HepG2 (cell line): ENCODE results near the gene RAB34. TPM values are rescaled to one million over a fixed set of nuclear protein-coding genes. Genes with fewer than 3 reads are reported as not detected.

Source experiments
- CERS6 ChIP-seq: sonication (generic); formaldehyde crosslinking; IDR thresholded peaks from 2 replicates; pipeline ENCODE4 v1.5.0; 2020; ENCODE audit warnings: missing genetic modification reagents
- CTCF ChIP-seq: sonication (generic); formaldehyde crosslinking; IDR thresholded peaks from 2 replicates; pipeline ENCODE4 v1.5.0; 2020; ENCODE audit warnings: mild to moderate bottlenecking, missing genetic modification reagents, moderate library complexity
- EED ChIP-seq: sonication (generic); formaldehyde crosslinking; IDR thresholded peaks from 2 replicates; pipeline ENCODE4 v1.5.0; 2020; ENCODE audit warnings: mild to moderate bottlenecking, missing genetic modification reagents
- FOSL1 ChIP-seq: sonication (generic); formaldehyde crosslinking; IDR thresholded peaks from 2 replicates; pipeline ENCODE4 v1.9.0; 2021; ENCODE audit warnings: missing genetic modification reagents, borderline replicate concordance
- HOXA3 ChIP-seq: sonication (generic); formaldehyde crosslinking; IDR thresholded peaks from 2 replicates; pipeline ENCODE4 v1.5.0; 2020; ENCODE audit warnings: missing genetic modification reagents
- KMT2B ChIP-seq: IDR thresholded peaks from 2 replicates; pipeline ENCODE4 v1.6.1; 2016; ENCODE audit warnings: missing genetic modification reagents, missing compliant biosample characterization
- MAFG ChIP-seq: sonication (generic); formaldehyde crosslinking; IDR thresholded peaks from 2 replicates; pipeline ENCODE4 v1.5.1; 2020; ENCODE audit warnings: mild to moderate bottlenecking, missing genetic modification reagents
- MTF1 ChIP-seq: sonication (generic); formaldehyde crosslinking; IDR thresholded peaks from 2 replicates; pipeline ENCODE4 v1.5.0; 2020; ENCODE audit warnings: missing genetic modification reagents
- STAT6 ChIP-seq: sonication (generic); formaldehyde crosslinking; IDR thresholded peaks from 2 replicates; pipeline ENCODE4 v1.4.0; 2020; ENCODE audit warnings: missing genetic modification reagents, mild to moderate bottlenecking, borderline replicate concordance
- ZBTB4 ChIP-seq: sonication (generic); formaldehyde crosslinking; IDR thresholded peaks from 2 replicates; pipeline ENCODE4 v1.4.0; 2020; ENCODE audit warnings: missing genetic modification reagents, mild to moderate bottlenecking, borderline replicate concordance
- ZBTB49 ChIP-seq: sonication (generic); formaldehyde crosslinking; IDR thresholded peaks from 2 replicates; pipeline ENCODE4 v1.4.0; 2020; ENCODE audit warnings: missing genetic modification reagents, borderline replicate concordance
- ZMYM3 ChIP-seq: sonication (generic); formaldehyde crosslinking; IDR thresholded peaks from 2 replicates; pipeline ENCODE4 v1.5.1; 2020; ENCODE audit warnings: mild to moderate bottlenecking, missing genetic modification reagents
- ZNF160 ChIP-seq: sonication (generic); formaldehyde crosslinking; IDR thresholded peaks from 2 replicates; pipeline ENCODE4 v1.8.0; 2022; ENCODE audit warnings: mild to moderate bottlenecking, inconsistent platforms, missing genetic modification reagents
- ZNF362 ChIP-seq: sonication (generic); formaldehyde crosslinking; IDR thresholded peaks from 2 replicates; pipeline ENCODE4 v1.4.0; 2020; ENCODE audit warnings: missing genetic modification reagents, mild to moderate bottlenecking, borderline replicate concordance
- ZNF652 ChIP-seq: IDR thresholded peaks from 2 replicates; pipeline ENCODE4 v1.6.1; 2016; ENCODE audit warnings: low read depth, borderline replicate concordance
- polyA plus RNA-seq, 8 experiments: library from polyadenylated mRNA; depleted of rRNA in 3 of 8; stranded (reverse) in 7 of 8; unstranded in 1 of 8; fragments of >200 nt; fragmentation: Illumina TruSeq in 4 of 8; extraction: Trizol in 4 of 8; gene quantifications; 2 replicates each; pipeline versions ENCODE4 v1.2.1 to v1.2.3, GENCODE V29; 2011 to 2016; ENCODE audit warnings: low read depth in 4 of 8, missing spikeins in 1 of 8, mixed read lengths in 1 of 8; ENCODE audit not compliant: insufficient read depth in 1 of 8
- total RNA-seq, 5 experiments: library from RNA; depleted of rRNA; stranded (reverse); fragments of >200 nt; fragmentation: Illumina TruSeq; extraction: Trizol; gene quantifications; 2 replicates each; pipeline ENCODE4 v1.2.3, GENCODE V29; 2016; ENCODE audit warnings: low read depth in 1 of 5

RAB34 gene
- total and polyA plus RNA-seq, 2 of the 13 experiments (the other 11 are each of a cell fraction or from before 2014, with no cell fraction given): 0.49 TPM; not detected in 1

- TF ChIP-seq CTCF (CRISPR knock-in tag): peak; percentile 11; the same call in 1 of the 2 replicates
- TF ChIP-seq ZNF160 (CRISPR knock-in tag): 0 out of 2 replicates have a peak, but pooled peaks have one; percentile 17
- TF ChIP-seq ZBTB49: no peak
- peak; percentile 44; the same call in 1 of the 2 replicates for TF ChIP-seq HOXA3
- no peak for TF ChIP-seq CERS6 (CRISPR knock-in tag)
- TF ChIP-seq FOSL1 (CRISPR knock-in tag): no peak
- TF ChIP-seq ZMYM3: no peak
- TF ChIP-seq MAFG (CRISPR knock-in tag): no peak
- no peak for TF ChIP-seq ZNF652 (CRISPR knock-in tag)
- no peak for TF ChIP-seq EED (CRISPR knock-in tag)
- no peak for TF ChIP-seq ZBTB4 (CRISPR knock-in tag)
- no peak for TF ChIP-seq MTF1 (CRISPR knock-in tag)
- no peak for TF ChIP-seq KMT2B (CRISPR knock-in tag)
- no peak for TF ChIP-seq STAT6 (CRISPR knock-in tag)
- peak; percentile 27; the same call in 1 of the 2 replicates for TF ChIP-seq ZNF362 (CRISPR knock-in tag)
Observed at GRCh38 chr17:28744972-28745785, 27.5 kb upstream of the RAB34 start (continued).
